Peyer's patch (tissue), 4 donors: ENCODE data around the gene MYL10.

Source experiments
- POLR2A ChIP-seq, 2 donors: fragments of 450-650 bp; IDR thresholded peaks; one replicate each; pipeline ENCODE4 v1.5.1; 2017; ENCODE audit warnings: antibody characterized with exemption in 2 of 2, mild to moderate bottlenecking in 2 of 2, moderate library complexity in 2 of 2
- TF ChIP-seq, protein P1 (sequence below), 6 experiments: fragments of 450-650 bp in 4 of 6; fragments of 200-600 bp in 2 of 6; sonication (generic) in 1 of 6; IDR thresholded peaks; one replicate each; pipeline ENCODE4 v1.5.1; 2017 to 2019; ENCODE audit warnings: antibody characterized with exemption in 6 of 6, mild to moderate bottlenecking in 3 of 6, moderate library complexity in 1 of 6

DNA sequence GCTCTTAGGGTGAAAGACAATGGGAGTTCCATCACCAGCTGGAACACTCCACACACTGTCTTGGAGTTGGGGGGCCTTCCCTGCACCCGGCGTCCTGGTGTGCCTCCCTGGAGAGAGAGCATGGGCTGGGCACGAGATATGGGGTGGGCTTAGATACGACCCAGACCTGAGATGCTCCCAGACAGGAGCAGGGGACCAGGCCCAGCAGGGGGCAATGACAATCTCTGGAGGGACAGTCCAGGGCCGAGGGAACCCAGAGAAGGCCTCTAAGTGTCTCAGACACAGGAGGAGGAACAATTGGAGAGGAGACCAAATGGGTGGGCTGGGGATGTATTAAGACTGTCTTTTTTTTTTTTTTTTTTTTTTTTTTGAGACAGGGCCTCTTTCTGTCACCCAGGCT, 40.0 kb downstream of the MYL10 start:
- TF ChIP-seq, protein P1, sequence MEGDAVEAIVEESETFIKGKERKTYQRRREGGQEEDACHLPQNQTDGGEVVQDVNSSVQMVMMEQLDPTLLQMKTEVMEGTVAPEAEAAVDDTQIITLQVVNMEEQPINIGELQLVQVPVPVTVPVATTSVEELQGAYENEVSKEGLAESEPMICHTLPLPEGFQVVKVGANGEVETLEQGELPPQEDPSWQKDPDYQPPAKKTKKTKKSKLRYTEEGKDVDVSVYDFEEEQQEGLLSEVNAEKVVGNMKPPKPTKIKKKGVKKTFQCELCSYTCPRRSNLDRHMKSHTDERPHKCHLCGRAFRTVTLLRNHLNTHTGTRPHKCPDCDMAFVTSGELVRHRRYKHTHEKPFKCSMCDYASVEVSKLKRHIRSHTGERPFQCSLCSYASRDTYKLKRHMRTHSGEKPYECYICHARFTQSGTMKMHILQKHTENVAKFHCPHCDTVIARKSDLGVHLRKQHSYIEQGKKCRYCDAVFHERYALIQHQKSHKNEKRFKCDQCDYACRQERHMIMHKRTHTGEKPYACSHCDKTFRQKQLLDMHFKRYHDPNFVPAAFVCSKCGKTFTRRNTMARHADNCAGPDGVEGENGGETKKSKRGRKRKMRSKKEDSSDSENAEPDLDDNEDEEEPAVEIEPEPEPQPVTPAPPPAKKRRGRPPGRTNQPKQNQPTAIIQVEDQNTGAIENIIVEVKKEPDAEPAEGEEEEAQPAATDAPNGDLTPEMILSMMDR (IDR thresholded peaks at IDR 0.05) = no peak
- TF ChIP-seq POLR2A (IDR thresholded peaks at IDR 0.05) = no peak
